HepG2 (cell line): ENCODE data around the gene DPH2. TPM values are rescaled to one million over a fixed set of nuclear protein-coding genes. Genes with fewer than 3 reads are reported as not detected.

Experiments used
- ELF1 ChIP-seq: sonication (generic); formaldehyde crosslinking; IDR thresholded peaks from 2 replicates; pipeline ENCODE4 v1.4.0; 2020; ENCODE audit warnings: missing genetic modification reagents
- FOXK2 ChIP-seq: fragments of 450-650 bp; IDR thresholded peaks from 2 replicates; pipeline ENCODE4 v1.6.1; 2016
- MLLT10 ChIP-seq: sonication (generic); formaldehyde crosslinking; IDR thresholded peaks from 2 replicates; pipeline ENCODE4 v1.4.0; 2020; ENCODE audit warnings: missing genetic modification reagents
- NAIF1 ChIP-seq: sonication (generic); formaldehyde crosslinking; IDR thresholded peaks from 2 replicates; pipeline ENCODE4 v1.5.0; 2020; ENCODE audit warnings: mild to moderate bottlenecking, missing genetic modification reagents, borderline replicate concordance
- POLR2G ChIP-seq: fragments of 200-400 bp; formaldehyde crosslinking; IDR thresholded peaks from 2 replicates; pipeline ENCODE4 v1.6.1; 2018; ENCODE audit warnings: mild to moderate bottlenecking, low read depth, low read length, moderate library complexity
- PRPF4 ChIP-seq: fragments of 200-400 bp; formaldehyde crosslinking; IDR thresholded peaks from 2 replicates; pipeline ENCODE4 v1.6.1; 2016; ENCODE audit warnings: low read length, low read depth; ENCODE audit not compliant: poor library complexity, severe bottlenecking
- SNAI1 ChIP-seq: sonication (generic); formaldehyde crosslinking; IDR thresholded peaks from 2 replicates; pipeline ENCODE4 v1.5.0; 2020; ENCODE audit warnings: mild to moderate bottlenecking, missing genetic modification reagents, borderline replicate concordance
- SP2 ChIP-seq: sonication (generic); formaldehyde crosslinking; IDR thresholded peaks from 2 replicates; pipeline ENCODE4 v1.5.1; 2020; ENCODE audit warnings: mild to moderate bottlenecking, missing genetic modification reagents
- SRY ChIP-seq: sonication (generic); formaldehyde crosslinking; IDR thresholded peaks from 2 replicates; pipeline ENCODE4 v1.8.0; 2022; ENCODE audit warnings: mild to moderate bottlenecking, missing genetic modification reagents
- ZFAT ChIP-seq: sonication (generic); formaldehyde crosslinking; conservative IDR thresholded peaks from 2 replicates; pipeline ENCODE4 v1.8.1; 2023; ENCODE audit warnings: missing genetic modification reagents, inconsistent platforms
- ZNF713 ChIP-seq: sonication (generic); formaldehyde crosslinking; IDR thresholded peaks from 2 replicates; pipeline ENCODE4 v1.4.0; 2020; ENCODE audit warnings: mild to moderate bottlenecking, missing genetic modification reagents
- ZSCAN31 ChIP-seq: sonication (generic); formaldehyde crosslinking; IDR thresholded peaks from 2 replicates; pipeline ENCODE4 v1.5.0; 2020; ENCODE audit warnings: low read depth, mild to moderate bottlenecking, missing genetic modification reagents
- polyA plus RNA-seq, 8 experiments: library from polyadenylated mRNA; depleted of rRNA in 3 of 8; stranded (reverse) in 7 of 8; unstranded in 1 of 8; fragments of >200 nt; fragmentation: Illumina TruSeq in 4 of 8; extraction: Trizol in 4 of 8; gene quantifications; 2 replicates each; pipeline versions ENCODE4 v1.2.1 to v1.2.3, GENCODE V29; 2011 to 2016; ENCODE audit warnings: low read depth in 4 of 8, missing spikeins in 1 of 8, mixed read lengths in 1 of 8; ENCODE audit not compliant: insufficient read depth in 1 of 8
- total RNA-seq, 5 experiments: library from RNA; depleted of rRNA; stranded (reverse); fragments of >200 nt; fragmentation: Illumina TruSeq; extraction: Trizol; gene quantifications; 2 replicates each; pipeline ENCODE4 v1.2.3, GENCODE V29; 2016; ENCODE audit warnings: low read depth in 1 of 5
- TF ChIP-seq, protein P1 (sequence below): sonication (generic); formaldehyde crosslinking; IDR thresholded peaks from 2 replicates; pipeline ENCODE4 v1.4.0; 2020; ENCODE audit warnings: missing genetic modification reagents, borderline replicate concordance
- TF ChIP-seq, protein P2 (sequence below): sonication (generic); formaldehyde crosslinking; IDR thresholded peaks from 2 replicates; pipeline ENCODE4 v1.5.0; 2020; ENCODE audit warnings: missing genetic modification reagents
- TF ChIP-seq, protein P3 (sequence below): IDR thresholded peaks from 2 replicates; pipeline ENCODE4 v1.6.1; 2016; ENCODE audit warnings: missing compliant biosample characterization, missing genetic modification reagents, borderline replicate concordance
- TF ChIP-seq, protein P4 (sequence below): sonication (generic); formaldehyde crosslinking; IDR thresholded peaks from 2 replicates; pipeline ENCODE4 v1.9.0; 2022; ENCODE audit warnings: missing genetic modification reagents, mild to moderate bottlenecking, borderline replicate concordance
- TF ChIP-seq, protein P5 (sequence below): sonication (generic); formaldehyde crosslinking; IDR thresholded peaks from 2 replicates; pipeline ENCODE4 v1.5.1; 2020; ENCODE audit warnings: mild to moderate bottlenecking, missing genetic modification reagents, borderline replicate concordance

The DPH2 gene
- total and polyA plus RNA-seq, 2 of the 13 experiments (the other 11 are each of a cell fraction or from before 2014, with no cell fraction given), result 32.2 to 38.3 TPM

DNA sequence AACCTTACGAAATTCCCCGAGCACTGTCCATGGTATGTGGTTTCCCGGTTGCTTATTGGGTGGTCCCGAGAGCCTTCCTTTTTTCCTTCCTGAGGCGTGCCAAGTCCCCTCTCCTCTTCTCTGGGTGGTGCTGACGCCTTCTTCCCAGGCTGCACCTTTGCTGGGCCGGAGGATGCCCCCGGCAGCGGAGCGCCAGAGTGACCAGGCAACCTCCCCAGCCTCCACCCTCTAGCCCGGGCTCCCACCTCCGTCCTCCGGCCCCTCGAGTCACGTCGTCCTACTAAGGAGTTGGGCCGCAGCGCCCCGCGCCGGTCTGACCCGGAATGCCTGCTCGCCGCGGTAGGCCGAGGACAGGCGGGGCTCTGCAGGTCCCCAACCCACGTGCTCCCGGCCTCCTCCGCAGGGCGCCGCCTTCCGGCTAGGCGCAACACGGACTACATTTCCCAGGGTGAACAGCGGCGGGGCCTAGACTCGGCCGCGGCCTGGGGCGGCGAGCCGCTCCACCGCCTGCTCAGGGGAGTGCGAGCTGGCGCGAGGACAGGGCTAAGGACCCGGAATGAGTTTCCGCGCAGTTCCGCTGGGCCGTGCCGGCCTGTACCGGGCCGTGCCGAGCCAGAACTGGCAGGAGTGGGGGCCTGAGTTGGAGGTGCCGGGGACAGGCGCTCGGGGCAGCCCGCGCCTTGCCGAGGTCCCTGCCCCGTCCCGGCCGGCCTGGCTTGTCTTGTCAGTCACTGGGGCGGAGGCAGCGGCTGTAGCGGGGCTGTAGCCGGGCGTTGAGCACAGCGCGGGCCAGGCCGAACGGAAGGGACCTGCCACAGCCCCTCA lies 23.4 kb upstream of the DPH2 start, which contains the start of gene IPO13 (continued):
- TF ChIP-seq POLR2G, result peak; percentile 82
- TF ChIP-seq MLLT10 (CRISPR knock-in tag), result no peak
- TF ChIP-seq ZFAT (CRISPR knock-in tag), result no peak
- TF ChIP-seq SRY, result peak; percentile 91; the same call in 1 of the 2 replicates
- TF ChIP-seq ELF1 (CRISPR knock-in tag), result peak; percentile 98
- TF ChIP-seq SP2 (CRISPR knock-in tag), result peak; percentile 45
- TF ChIP-seq, protein P1, sequence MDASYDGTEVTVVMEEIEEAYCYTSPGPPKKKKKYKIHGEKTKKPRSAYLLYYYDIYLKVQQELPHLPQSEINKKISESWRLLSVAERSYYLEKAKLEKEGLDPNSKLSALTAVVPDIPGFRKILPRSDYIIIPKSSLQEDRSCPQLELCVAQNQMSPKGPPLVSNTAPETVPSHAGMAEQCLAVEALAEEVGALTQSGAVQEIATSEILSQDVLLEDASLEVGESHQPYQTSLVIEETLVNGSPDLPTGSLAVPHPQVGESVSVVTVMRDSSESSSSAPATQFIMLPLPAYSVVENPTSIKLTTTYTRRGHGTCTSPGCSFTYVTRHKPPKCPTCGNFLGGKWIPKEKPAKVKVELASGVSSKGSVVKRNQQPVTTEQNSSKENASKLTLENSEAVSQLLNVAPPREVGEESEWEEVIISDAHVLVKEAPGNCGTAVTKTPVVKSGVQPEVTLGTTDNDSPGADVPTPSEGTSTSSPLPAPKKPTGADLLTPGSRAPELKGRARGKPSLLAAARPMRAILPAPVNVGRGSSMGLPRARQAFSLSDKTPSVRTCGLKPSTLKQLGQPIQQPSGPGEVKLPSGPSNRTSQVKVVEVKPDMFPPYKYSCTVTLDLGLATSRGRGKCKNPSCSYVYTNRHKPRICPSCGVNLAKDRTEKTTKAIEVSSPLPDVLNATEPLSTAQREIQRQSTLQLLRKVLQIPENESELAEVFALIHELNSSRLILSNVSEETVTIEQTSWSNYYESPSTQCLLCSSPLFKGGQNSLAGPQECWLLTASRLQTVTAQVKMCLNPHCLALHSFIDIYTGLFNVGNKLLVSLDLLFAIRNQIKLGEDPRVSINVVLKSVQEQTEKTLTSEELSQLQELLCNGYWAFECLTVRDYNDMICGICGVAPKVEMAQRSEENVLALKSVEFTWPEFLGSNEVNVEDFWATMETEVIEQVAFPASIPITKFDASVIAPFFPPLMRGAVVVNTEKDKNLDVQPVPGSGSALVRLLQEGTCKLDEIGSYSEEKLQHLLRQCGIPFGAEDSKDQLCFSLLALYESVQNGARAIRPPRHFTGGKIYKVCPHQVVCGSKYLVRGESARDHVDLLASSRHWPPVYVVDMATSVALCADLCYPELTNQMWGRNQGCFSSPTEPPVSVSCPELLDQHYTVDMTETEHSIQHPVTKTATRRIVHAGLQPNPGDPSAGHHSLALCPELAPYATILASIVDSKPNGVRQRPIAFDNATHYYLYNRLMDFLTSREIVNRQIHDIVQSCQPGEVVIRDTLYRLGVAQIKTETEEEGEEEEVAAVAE (CRISPR knock-in tag), result peak; percentile 64; the same call in 1 of the 2 replicates
- TF ChIP-seq, protein P2, sequence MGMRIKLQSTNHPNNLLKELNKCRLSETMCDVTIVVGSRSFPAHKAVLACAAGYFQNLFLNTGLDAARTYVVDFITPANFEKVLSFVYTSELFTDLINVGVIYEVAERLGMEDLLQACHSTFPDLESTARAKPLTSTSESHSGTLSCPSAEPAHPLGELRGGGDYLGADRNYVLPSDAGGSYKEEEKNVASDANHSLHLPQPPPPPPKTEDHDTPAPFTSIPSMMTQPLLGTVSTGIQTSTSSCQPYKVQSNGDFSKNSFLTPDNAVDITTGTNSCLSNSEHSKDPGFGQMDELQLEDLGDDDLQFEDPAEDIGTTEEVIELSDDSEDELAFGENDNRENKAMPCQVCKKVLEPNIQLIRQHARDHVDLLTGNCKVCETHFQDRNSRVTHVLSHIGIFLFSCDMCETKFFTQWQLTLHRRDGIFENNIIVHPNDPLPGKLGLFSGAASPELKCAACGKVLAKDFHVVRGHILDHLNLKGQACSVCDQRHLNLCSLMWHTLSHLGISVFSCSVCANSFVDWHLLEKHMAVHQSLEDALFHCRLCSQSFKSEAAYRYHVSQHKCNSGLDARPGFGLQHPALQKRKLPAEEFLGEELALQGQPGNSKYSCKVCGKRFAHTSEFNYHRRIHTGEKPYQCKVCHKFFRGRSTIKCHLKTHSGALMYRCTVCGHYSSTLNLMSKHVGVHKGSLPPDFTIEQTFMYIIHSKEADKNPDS (CRISPR knock-in tag), result no peak
- TF ChIP-seq SNAI1 (CRISPR knock-in tag), result no peak
- TF ChIP-seq ZNF713, result 0 out of 2 replicates have a peak, but pooled peaks have one; percentile 52
- no peak for TF ChIP-seq PRPF4
- TF ChIP-seq, protein P3, sequence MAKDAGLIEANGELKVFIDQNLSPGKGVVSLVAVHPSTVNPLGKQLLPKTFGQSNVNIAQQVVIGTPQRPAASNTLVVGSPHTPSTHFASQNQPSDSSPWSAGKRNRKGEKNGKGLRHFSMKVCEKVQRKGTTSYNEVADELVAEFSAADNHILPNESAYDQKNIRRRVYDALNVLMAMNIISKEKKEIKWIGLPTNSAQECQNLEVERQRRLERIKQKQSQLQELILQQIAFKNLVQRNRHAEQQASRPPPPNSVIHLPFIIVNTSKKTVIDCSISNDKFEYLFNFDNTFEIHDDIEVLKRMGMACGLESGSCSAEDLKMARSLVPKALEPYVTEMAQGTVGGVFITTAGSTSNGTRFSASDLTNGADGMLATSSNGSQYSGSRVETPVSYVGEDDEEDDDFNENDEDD (CRISPR knock-in tag), result peak; percentile 94
- TF ChIP-seq, protein P4, sequence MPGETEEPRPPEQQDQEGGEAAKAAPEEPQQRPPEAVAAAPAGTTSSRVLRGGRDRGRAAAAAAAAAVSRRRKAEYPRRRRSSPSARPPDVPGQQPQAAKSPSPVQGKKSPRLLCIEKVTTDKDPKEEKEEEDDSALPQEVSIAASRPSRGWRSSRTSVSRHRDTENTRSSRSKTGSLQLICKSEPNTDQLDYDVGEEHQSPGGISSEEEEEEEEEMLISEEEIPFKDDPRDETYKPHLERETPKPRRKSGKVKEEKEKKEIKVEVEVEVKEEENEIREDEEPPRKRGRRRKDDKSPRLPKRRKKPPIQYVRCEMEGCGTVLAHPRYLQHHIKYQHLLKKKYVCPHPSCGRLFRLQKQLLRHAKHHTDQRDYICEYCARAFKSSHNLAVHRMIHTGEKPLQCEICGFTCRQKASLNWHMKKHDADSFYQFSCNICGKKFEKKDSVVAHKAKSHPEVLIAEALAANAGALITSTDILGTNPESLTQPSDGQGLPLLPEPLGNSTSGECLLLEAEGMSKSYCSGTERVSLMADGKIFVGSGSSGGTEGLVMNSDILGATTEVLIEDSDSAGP (CRISPR knock-in tag), result peak; percentile 96
- TF ChIP-seq, protein P5, sequence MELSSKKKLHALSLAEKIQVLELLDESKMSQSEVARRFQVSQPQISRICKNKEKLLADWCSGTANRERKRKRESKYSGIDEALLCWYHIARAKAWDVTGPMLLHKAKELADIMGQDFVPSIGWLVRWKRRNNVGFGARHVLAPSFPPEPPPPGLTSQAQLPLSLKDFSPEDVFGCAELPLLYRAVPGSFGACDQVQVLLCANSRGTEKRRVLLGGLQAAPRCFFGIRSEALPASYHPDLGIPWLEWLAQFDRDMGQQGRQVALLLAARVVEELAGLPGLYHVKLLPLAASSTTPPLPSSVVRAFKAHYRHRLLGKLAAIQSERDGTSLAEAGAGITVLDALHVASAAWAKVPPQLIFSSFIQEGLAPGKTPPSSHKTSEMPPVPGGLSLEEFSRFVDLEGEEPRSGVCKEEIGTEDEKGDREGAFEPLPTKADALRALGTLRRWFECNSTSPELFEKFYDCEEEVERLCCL (CRISPR knock-in tag), result no peak
- peak; percentile 94 for TF ChIP-seq ZSCAN31
- no peak; the same call in none of the 2 replicates for TF ChIP-seq NAIF1
- peak; percentile 59; the same call in 1 of the 2 replicates for TF ChIP-seq FOXK2
